OCI-LY1 (cell line): ENCODE results near the gene PCNX3.

Source experiments
- CTCF ChIP-seq: fragments of 200-600 bp; sonication (generic), shearing (Covaris generic); IDR thresholded peaks from 2 replicates; pipeline ENCODE4 v1.5.1; 2017; ENCODE audit warnings: mild to moderate bottlenecking, antibody characterized with exemption, low read length, moderate library complexity, mixed read lengths
- EZH2 ChIP-seq: fragments of 200-600 bp; sonication (generic), shearing (Covaris generic); IDR thresholded peaks from 2 replicates; pipeline ENCODE4 v1.8.0; 2017; ENCODE audit warnings: borderline replicate concordance, mixed run types, mild to moderate bottlenecking, antibody characterized with exemption, low read length, moderate library complexity, mixed read lengths

GRCh38 chr11:65620666-65621065 lies 5.1 kb downstream of the PCNX3 start:
- TF ChIP-seq CTCF (no peak), EZH2 (no peak)
